ENCODE measurements around the gene SEMA6B.

SEMA6B gene

DNA sequence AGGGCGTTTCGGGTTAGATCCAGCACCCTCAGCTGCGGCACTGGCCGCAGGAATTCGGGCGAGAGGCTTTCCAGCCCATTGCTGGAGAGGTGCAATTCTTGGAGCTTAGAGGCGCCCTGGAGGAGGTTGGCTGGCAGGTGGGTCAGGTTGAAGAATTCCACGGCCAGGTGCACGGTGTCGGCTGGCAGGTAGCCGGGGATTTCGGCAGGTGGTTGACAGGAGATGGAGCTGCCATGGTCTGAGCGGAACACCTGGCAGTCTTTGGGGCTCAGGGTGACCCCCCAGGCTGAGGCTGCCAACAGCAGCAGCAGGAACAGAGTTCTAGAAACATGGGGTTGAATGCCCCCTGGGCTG lies 20.9 kb downstream of the SEMA6B start:
- peaks cover 0 to 5% of the 10 kb centered on the region in 2 donors for H3K27me3 ChIP-seq (ENCODE audit: control insufficient read depth in 2 of 2, insufficient read depth in 2 of 2, low read length in 2 of 2)
- no peak overlapping the region for H3K4me3 ChIP-seq (ENCODE audit: low read length in 2 of 2)
- H3K4me1 ChIP-seq (ENCODE audit: control insufficient read depth in 2 of 2, insufficient read depth in 2 of 2, low read length in 2 of 2), result peaks cover 10 to 11% of the 10 kb centered on the region in 2 donors
- no peak overlapping the region for H3K9ac ChIP-seq (ENCODE audit: low read depth in 1 of 2, low read length in 2 of 2)
- H3K27ac ChIP-seq (ENCODE audit: low read depth in 2 of 2, low read length in 2 of 2), result no peak overlapping the region
- H3K9me3 ChIP-seq (ENCODE audit: control insufficient read depth in 2 of 2, low read length in 2 of 2), result no peaks in the 10 kb centered on the region
- no peaks in the 10 kb centered on the region for H3K36me3 ChIP-seq (ENCODE audit: control insufficient read depth in 2 of 2, insufficient read depth in 2 of 2, low read length in 2 of 2)

DNA sequence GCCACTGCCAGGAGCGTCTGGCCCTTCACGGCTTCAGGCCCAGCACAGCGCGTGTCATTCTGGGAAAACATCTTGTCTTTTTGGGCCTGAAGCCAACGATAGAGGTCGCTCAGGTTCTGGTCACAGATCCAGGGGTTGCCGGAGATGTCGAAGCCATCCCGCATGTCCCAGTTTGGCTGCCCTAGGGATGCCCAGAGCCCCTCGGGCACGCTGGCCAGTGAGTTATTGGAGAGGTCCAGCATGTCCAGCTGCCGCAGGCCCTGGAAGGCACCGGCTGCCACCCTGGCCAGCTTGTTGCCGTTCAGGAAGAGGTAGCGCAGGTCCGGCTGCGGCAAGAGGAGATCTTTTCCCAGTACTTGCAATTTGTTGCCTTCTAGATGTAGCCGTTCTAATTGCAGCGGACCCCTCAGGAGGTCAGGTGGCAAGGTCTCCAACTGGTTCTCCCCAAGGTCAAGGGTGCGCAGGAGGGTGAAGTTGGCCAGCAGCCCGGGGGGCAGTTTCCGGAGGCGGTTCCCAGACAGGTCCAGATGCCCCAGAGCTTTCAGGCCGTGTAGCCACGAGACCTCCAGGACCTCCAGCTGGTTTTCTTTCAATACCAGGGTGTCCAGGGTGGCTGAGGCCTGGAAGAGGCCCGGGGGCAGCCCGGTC lies 21.4 kb downstream of the SEMA6B start:
- H3K4me1 ChIP-seq (ENCODE audit: control insufficient read depth in 2 of 2, insufficient read depth in 2 of 2, low read length in 2 of 2), result peaks cover 10 to 11% of the 10 kb centered on the region in 2 donors
- no peak overlapping the region for H3K27ac ChIP-seq (ENCODE audit: low read depth in 2 of 2, low read length in 2 of 2)

DNA sequence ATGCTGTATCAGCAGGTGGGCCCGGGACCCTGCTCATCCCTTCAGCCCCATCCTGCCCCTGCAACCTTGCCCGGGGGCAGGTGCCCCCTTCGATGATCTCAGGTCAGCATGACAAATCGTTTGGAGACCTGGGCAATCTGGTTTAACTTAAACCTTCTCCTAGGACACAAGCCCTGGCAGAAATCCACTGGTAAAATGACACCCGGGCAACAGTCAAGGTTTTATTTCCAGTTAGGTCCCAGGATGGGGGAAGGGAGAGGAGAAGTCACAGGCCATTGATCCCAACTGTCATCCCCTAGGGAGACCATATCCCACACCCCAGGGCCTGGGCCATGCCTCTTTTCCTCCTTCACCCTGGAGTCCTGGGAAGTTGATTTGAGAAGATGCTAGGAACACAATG lies 22.7 kb downstream of the SEMA6B start:
- no peak overlapping the region for H3K27ac ChIP-seq (ENCODE audit: low read depth in 2 of 2, low read length in 2 of 2)

More for the DNA sequence above, 21.4 kb downstream of the SEMA6B start:
- no peaks in the 10 kb centered on the region for H3K36me3 ChIP-seq (ENCODE audit: control insufficient read depth in 2 of 2, insufficient read depth in 2 of 2, low read length in 2 of 2)
- H3K27me3 ChIP-seq (ENCODE audit: control insufficient read depth in 2 of 2, insufficient read depth in 2 of 2, low read length in 2 of 2), result peaks cover 0 to 5% of the 10 kb centered on the region in 2 donors
- no peak overlapping the region for H3K4me3 ChIP-seq (ENCODE audit: low read length in 2 of 2)
- no peak overlapping the region for H3K9ac ChIP-seq (ENCODE audit: low read depth in 1 of 2, low read length in 2 of 2)
- H3K9me3 ChIP-seq (ENCODE audit: control insufficient read depth in 2 of 2, low read length in 2 of 2), result no peaks in the 10 kb centered on the region

DNA sequence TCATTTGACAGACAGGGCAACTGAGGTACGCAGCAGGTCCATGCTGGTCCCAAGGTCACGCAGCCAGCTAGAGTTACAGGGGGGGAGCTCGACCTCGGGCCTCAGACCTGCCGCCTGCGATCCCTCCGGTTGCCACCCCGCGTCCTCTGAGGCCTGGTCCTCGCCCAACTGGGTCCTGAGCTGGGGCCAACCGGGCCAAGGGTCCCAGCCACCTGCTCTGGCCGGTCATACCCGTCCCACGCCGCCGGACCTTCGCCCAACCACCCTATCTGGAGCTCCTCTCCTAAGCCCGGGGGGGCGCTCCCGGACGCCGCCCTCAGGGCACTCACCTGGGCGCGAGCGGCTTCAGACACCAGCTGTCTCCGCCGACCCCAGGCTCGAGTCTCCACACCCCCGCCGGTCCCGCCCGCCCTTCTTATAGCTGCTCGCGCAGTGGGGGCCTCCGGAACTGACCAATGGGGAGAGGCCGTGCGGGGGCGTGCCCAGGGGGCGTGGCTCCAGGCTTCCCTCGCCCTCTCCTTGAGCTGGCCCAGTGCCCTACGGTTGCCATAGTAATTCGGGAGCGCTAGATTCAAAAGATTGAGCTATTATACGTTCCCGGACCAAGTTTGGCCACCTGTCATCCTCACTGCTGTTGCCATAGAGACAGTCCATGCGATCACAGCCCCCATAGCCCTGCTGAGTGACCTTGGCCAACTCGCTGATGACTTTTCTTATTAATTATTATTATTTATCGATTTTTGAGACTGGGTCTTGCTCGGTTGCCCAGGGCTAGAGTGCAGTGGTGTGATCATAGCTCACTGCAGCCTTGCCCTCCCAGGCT lies 24.4 kb downstream of the SEMA6B start, which contains the start of gene PLIN5:
Gene PLIN5 (minus strand): TSS at position 389 of the 823 bp plus-strand sequence. CDS start 1,150 bp downstream, outside the sequence.
- Histone ChIP-seq H3K36me3 (ENCODE audit: control insufficient read depth in 2 of 2, insufficient read depth in 2 of 2, low read length in 2 of 2) (no peaks in the 10 kb centered on the region), H3K27ac (ENCODE audit: low read depth in 2 of 2, low read length in 2 of 2) (no peak within 1 kb of the TSS), H3K4me1 (ENCODE audit: control insufficient read depth in 2 of 2, insufficient read depth in 2 of 2, low read length in 2 of 2) (peaks cover 8 to 10% of the 10 kb centered on the region in 2 donors), H3K9me3 (ENCODE audit: control insufficient read depth in 2 of 2, low read length in 2 of 2) (no peaks in the 10 kb centered on the region), H3K27me3 (ENCODE audit: control insufficient read depth in 2 of 2, insufficient read depth in 2 of 2, low read length in 2 of 2) (peaks cover 0 to 5% of the 10 kb centered on the region in 2 donors), H3K4me3 (ENCODE audit: low read length in 2 of 2) (no peak within 1 kb of the TSS), H3K9ac (ENCODE audit: low read depth in 1 of 2, low read length in 2 of 2) (no peak within 1 kb of the TSS)

More for the DNA sequence above, 22.7 kb downstream of the SEMA6B start:
- H3K4me3 ChIP-seq (ENCODE audit: low read length in 2 of 2), result no peak overlapping the region
- no peaks in the 10 kb centered on the region for H3K9me3 ChIP-seq (ENCODE audit: control insufficient read depth in 2 of 2, low read length in 2 of 2)
- no peaks in the 10 kb centered on the region for H3K36me3 ChIP-seq (ENCODE audit: control insufficient read depth in 2 of 2, insufficient read depth in 2 of 2, low read length in 2 of 2)
- peaks cover 0 to 5% of the 10 kb centered on the region in 2 donors for H3K27me3 ChIP-seq (ENCODE audit: control insufficient read depth in 2 of 2, insufficient read depth in 2 of 2, low read length in 2 of 2)
- H3K9ac ChIP-seq (ENCODE audit: low read depth in 1 of 2, low read length in 2 of 2), result no peak overlapping the region
- peaks cover 10 to 11% of the 10 kb centered on the region in 2 donors for H3K4me1 ChIP-seq (ENCODE audit: control insufficient read depth in 2 of 2, insufficient read depth in 2 of 2, low read length in 2 of 2)

DNA sequence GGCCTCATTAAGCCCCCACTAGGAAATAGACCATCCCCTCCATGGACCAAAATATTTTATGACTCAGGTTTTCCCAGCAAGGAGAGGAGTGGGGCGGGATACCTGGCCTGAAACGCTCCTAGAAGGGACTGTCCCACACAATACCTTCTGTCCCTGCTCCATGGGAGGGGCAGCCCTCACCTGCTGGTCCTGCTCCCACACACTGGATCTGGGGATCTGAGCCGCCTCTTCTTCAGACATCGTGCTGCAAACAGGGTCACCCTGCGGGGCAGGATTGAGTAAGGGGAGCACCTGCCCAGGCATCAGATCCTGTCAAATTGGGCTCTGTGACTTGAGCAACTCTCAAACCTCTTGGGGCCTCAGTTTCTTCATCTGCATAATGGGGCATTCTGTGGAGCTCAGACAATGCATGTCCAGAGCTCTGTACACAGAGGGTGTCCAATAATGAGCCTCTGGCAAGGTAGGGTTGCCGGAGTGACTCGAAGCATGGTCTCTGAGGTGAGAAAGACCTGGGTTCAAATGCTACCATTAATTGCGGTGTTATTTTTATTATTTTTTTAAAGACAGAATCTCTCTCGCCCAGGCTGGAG lies 25.6 kb downstream of the SEMA6B start:
- no peaks in the 10 kb centered on the region for H3K36me3 ChIP-seq (ENCODE audit: control insufficient read depth in 2 of 2, insufficient read depth in 2 of 2, low read length in 2 of 2)
- no peaks in the 10 kb centered on the region for H3K9me3 ChIP-seq (ENCODE audit: control insufficient read depth in 2 of 2, low read length in 2 of 2)
- H3K4me3 ChIP-seq (ENCODE audit: low read length in 2 of 2), result no peak overlapping the region
- H3K27me3 ChIP-seq (ENCODE audit: control insufficient read depth in 2 of 2, insufficient read depth in 2 of 2, low read length in 2 of 2), result peaks cover 0 to 5% of the 10 kb centered on the region in 2 donors
- H3K4me1 ChIP-seq (ENCODE audit: control insufficient read depth in 2 of 2, insufficient read depth in 2 of 2, low read length in 2 of 2), result peaks cover 3 to 8% of the 10 kb centered on the region in 2 donors
- no peak overlapping the region for H3K9ac ChIP-seq (ENCODE audit: low read depth in 1 of 2, low read length in 2 of 2)
- no peak overlapping the region for H3K27ac ChIP-seq (ENCODE audit: low read depth in 2 of 2, low read length in 2 of 2)

- no peak overlapping the region for H3K9ac ChIP-seq (ENCODE audit: low read depth in 1 of 2, low read length in 2 of 2)
- no peak overlapping the region for H3K27ac ChIP-seq (ENCODE audit: low read depth in 2 of 2, low read length in 2 of 2)
- no peak overlapping the region for H3K4me3 ChIP-seq (ENCODE audit: low read length in 2 of 2)
- no peaks in the 10 kb centered on the region for H3K36me3 ChIP-seq (ENCODE audit: control insufficient read depth in 2 of 2, insufficient read depth in 2 of 2, low read length in 2 of 2)
- H3K9me3 ChIP-seq (ENCODE audit: control insufficient read depth in 2 of 2, low read length in 2 of 2), result no peaks in the 10 kb centered on the region
- H3K27me3 ChIP-seq (ENCODE audit: control insufficient read depth in 2 of 2, insufficient read depth in 2 of 2, low read length in 2 of 2), result peaks cover 0 to 5% of the 10 kb centered on the region in 2 donors
- peaks cover 3 to 8% of the 10 kb centered on the region in 2 donors for H3K4me1 ChIP-seq (ENCODE audit: control insufficient read depth in 2 of 2, insufficient read depth in 2 of 2, low read length in 2 of 2)
Observed at GRCh38 chr19:4533334-4533733, 26.1 kb downstream of the SEMA6B start.

GRCh38 chr19:4531562-4532165 lies 27.8 kb downstream of the SEMA6B start:
- Histone ChIP-seq H3K36me3 (ENCODE audit: control insufficient read depth in 2 of 2, insufficient read depth in 2 of 2, low read length in 2 of 2) (no peaks in the 10 kb centered on the region), H3K4me1 (ENCODE audit: control insufficient read depth in 2 of 2, insufficient read depth in 2 of 2, low read length in 2 of 2) (peaks cover 3 to 8% of the 10 kb centered on the region in 2 donors), H3K9ac (ENCODE audit: low read depth in 1 of 2, low read length in 2 of 2) (no peak overlapping the region), H3K9me3 (ENCODE audit: control insufficient read depth in 2 of 2, low read length in 2 of 2) (no peaks in the 10 kb centered on the region), H3K27me3 (ENCODE audit: control insufficient read depth in 2 of 2, insufficient read depth in 2 of 2, low read length in 2 of 2) (peaks cover 0 to 5% of the 10 kb centered on the region in 2 donors), H3K4me3 (ENCODE audit: low read length in 2 of 2) (no peak overlapping the region), H3K27ac (ENCODE audit: low read depth in 2 of 2, low read length in 2 of 2) (no peak overlapping the region)

DNA sequence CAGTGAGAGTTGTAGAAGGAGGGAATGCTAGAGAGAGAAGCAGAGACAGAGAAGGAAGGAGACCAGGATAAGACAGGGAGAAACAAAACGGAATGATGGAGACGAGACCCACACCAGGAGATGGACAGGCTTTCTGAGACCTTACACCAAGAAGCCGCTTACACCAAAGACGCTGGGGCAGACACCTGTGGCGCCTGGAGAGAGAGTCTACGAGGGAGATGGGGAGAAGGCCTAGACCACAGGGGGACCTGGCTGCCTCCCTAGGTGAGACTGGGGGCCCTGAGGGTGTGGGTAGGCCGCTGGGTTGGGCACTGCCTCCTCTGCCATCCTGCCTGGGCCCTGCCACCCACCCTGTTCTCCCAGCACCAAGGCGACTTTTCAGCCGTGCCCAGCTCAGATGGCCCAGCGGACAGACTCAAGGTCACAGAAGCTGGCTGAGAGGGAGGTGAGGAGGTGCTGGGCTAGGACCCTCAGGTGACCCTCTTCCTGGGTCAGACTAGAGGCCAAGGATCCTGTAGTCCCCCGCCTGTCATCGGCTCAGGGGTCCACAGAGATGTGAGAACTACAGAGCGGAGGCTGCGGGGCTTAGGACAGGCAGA lies 29.5 kb downstream of the SEMA6B start:
- Histone ChIP-seq H3K27me3 (ENCODE audit: control insufficient read depth in 2 of 2, insufficient read depth in 2 of 2, low read length in 2 of 2) (no peaks in the 10 kb centered on the region), H3K4me1 (ENCODE audit: control insufficient read depth in 2 of 2, insufficient read depth in 2 of 2, low read length in 2 of 2) (no peaks in the 10 kb centered on the region), H3K27ac (ENCODE audit: low read depth in 2 of 2, low read length in 2 of 2) (no peak overlapping the region), H3K9me3 (ENCODE audit: control insufficient read depth in 2 of 2, low read length in 2 of 2) (no peaks in the 10 kb centered on the region), H3K4me3 (ENCODE audit: low read length in 2 of 2) (no peak overlapping the region), H3K36me3 (ENCODE audit: control insufficient read depth in 2 of 2, insufficient read depth in 2 of 2, low read length in 2 of 2) (no peaks in the 10 kb centered on the region), H3K9ac (ENCODE audit: low read depth in 1 of 2, low read length in 2 of 2) (no peak overlapping the region)

DNA sequence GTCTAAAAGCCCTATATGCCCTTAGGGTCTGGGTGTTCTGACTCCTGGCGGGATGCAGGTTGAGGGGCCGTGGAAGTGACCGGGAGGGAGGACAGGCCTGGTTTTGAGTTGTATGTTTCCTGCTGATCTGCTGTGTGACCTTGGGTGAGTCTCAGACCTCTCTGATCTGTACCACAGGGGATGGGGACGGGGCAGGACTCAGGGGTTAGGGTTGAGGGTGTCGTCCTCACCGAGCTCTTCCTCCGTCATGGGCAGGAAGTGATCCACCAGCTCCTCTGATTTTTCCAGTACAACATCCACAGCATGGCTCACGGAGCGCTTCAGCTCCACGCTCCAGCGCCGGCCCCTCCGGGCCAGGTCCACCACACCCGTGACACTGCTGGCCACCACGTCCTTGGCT lies 30.6 kb downstream of the SEMA6B start:
- Histone ChIP-seq H3K36me3 (ENCODE audit: control insufficient read depth in 2 of 2, insufficient read depth in 2 of 2, low read length in 2 of 2) (no peaks in the 10 kb centered on the region), H3K4me1 (ENCODE audit: control insufficient read depth in 2 of 2, insufficient read depth in 2 of 2, low read length in 2 of 2) (no peaks in the 10 kb centered on the region), H3K27me3 (ENCODE audit: control insufficient read depth in 2 of 2, insufficient read depth in 2 of 2, low read length in 2 of 2) (no peaks in the 10 kb centered on the region), H3K9me3 (ENCODE audit: control insufficient read depth in 2 of 2, low read length in 2 of 2) (no peaks in the 10 kb centered on the region), H3K27ac (ENCODE audit: low read depth in 2 of 2, low read length in 2 of 2) (no peak overlapping the region), H3K9ac (ENCODE audit: low read depth in 1 of 2, low read length in 2 of 2) (no peak overlapping the region), H3K4me3 (ENCODE audit: low read length in 2 of 2) (no peak overlapping the region)

All from mucosa of rectum (tissue), 2 donors.